ENCODE results near the gene PSMA1.

DNA sequence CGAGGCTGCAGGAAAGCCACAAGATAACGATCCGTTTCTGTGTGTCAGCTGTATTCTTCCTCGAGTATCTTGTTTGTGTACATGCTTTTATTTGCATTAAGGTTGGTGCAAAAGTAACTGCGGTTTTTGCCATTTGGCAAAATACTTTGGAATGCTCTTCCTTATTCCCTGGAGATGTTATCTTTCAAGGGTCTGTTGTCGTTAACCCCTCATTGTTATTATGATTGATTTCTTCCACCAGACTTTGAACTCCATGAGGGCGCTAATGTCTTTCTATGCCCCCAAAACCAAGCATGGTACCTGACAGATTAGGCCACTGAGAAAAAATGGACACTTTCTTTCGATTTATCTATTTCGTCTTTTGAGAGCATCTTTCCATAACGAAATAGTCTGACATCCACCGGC, 563 bp upstream of the PSMA1 start:
- TF ChIP-seq, protein P1, sequence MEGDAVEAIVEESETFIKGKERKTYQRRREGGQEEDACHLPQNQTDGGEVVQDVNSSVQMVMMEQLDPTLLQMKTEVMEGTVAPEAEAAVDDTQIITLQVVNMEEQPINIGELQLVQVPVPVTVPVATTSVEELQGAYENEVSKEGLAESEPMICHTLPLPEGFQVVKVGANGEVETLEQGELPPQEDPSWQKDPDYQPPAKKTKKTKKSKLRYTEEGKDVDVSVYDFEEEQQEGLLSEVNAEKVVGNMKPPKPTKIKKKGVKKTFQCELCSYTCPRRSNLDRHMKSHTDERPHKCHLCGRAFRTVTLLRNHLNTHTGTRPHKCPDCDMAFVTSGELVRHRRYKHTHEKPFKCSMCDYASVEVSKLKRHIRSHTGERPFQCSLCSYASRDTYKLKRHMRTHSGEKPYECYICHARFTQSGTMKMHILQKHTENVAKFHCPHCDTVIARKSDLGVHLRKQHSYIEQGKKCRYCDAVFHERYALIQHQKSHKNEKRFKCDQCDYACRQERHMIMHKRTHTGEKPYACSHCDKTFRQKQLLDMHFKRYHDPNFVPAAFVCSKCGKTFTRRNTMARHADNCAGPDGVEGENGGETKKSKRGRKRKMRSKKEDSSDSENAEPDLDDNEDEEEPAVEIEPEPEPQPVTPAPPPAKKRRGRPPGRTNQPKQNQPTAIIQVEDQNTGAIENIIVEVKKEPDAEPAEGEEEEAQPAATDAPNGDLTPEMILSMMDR (IDR thresholded peaks at IDR 0.05), result no peak
- TF ChIP-seq POLR2AphosphoS5 (IDR thresholded peaks at IDR 0.05; ENCODE audit: low read depth, low read length), result no peak
- TF ChIP-seq, protein P2, sequence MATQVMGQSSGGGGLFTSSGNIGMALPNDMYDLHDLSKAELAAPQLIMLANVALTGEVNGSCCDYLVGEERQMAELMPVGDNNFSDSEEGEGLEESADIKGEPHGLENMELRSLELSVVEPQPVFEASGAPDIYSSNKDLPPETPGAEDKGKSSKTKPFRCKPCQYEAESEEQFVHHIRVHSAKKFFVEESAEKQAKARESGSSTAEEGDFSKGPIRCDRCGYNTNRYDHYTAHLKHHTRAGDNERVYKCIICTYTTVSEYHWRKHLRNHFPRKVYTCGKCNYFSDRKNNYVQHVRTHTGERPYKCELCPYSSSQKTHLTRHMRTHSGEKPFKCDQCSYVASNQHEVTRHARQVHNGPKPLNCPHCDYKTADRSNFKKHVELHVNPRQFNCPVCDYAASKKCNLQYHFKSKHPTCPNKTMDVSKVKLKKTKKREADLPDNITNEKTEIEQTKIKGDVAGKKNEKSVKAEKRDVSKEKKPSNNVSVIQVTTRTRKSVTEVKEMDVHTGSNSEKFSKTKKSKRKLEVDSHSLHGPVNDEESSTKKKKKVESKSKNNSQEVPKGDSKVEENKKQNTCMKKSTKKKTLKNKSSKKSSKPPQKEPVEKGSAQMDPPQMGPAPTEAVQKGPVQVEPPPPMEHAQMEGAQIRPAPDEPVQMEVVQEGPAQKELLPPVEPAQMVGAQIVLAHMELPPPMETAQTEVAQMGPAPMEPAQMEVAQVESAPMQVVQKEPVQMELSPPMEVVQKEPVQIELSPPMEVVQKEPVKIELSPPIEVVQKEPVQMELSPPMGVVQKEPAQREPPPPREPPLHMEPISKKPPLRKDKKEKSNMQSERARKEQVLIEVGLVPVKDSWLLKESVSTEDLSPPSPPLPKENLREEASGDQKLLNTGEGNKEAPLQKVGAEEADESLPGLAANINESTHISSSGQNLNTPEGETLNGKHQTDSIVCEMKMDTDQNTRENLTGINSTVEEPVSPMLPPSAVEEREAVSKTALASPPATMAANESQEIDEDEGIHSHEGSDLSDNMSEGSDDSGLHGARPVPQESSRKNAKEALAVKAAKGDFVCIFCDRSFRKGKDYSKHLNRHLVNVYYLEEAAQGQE (IDR thresholded peaks at IDR 0.05; ENCODE audit: insufficient read depth in 1 of 2, low read depth in 2 of 2, low read length in 1 of 2), result no peak
- no peak for TF ChIP-seq TCF7L2 (IDR thresholded peaks at IDR 0.05; ENCODE audit: low read depth, low read length)
- no peak for TF ChIP-seq SIN3A (IDR thresholded peaks at IDR 0.05; ENCODE audit: borderline replicate concordance, insufficient read depth, low read depth, low read length)
